Measurements from ENCODE around the gene GALNT10. TPM values are rescaled to one million over a fixed set of nuclear protein-coding genes. Genes with fewer than 3 reads are reported as not detected.

The GALNT10 gene
- total RNA-seq, 1 donor from 2014 or later, result 23.5 TPM

- DNase-seq (ENCODE audit: low read depth), result no peak
- TF ChIP-seq, protein P1, sequence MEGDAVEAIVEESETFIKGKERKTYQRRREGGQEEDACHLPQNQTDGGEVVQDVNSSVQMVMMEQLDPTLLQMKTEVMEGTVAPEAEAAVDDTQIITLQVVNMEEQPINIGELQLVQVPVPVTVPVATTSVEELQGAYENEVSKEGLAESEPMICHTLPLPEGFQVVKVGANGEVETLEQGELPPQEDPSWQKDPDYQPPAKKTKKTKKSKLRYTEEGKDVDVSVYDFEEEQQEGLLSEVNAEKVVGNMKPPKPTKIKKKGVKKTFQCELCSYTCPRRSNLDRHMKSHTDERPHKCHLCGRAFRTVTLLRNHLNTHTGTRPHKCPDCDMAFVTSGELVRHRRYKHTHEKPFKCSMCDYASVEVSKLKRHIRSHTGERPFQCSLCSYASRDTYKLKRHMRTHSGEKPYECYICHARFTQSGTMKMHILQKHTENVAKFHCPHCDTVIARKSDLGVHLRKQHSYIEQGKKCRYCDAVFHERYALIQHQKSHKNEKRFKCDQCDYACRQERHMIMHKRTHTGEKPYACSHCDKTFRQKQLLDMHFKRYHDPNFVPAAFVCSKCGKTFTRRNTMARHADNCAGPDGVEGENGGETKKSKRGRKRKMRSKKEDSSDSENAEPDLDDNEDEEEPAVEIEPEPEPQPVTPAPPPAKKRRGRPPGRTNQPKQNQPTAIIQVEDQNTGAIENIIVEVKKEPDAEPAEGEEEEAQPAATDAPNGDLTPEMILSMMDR (conservative IDR thresholded peaks at IDR 0.05; ENCODE audit: low read depth, low read length), result no peak
Measured at GRCh38 chr5:154205441-154206117, 15.0 kb downstream of the GALNT10 start.

DNA sequence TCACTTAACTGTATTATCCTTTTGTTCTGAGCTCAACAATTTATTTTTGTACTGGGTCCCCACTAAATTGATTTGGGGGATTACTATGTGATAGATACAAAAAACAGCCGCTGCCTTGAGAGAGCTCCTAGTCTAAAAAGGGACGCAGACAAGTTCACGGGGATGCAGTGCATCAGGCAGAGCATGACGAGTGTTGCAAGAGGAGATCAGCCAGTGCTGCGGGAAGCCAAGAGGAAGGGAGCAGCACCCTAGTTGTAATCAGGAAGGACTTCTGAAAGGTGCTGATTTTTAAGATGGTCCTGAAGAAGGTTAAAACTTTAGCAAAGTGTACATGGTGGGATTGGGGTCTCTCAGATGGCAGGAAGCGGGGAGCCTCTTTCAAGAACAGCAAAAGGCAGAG is 15.8 kb downstream of the GALNT10 start:
- no peak for DNase-seq (ENCODE audit: low read depth)
- H3K4me3 ChIP-seq (ENCODE audit: low read depth, low read length), result no peak overlapping the region
- TF ChIP-seq, protein P1 (conservative IDR thresholded peaks at IDR 0.05; ENCODE audit: low read depth, low read length), result no peak

More at GRCh38 chr5:154205441-154206117, 15.0 kb downstream of the GALNT10 start:
- no peak overlapping the region for H3K4me3 ChIP-seq (ENCODE audit: low read depth, low read length)

DNA sequence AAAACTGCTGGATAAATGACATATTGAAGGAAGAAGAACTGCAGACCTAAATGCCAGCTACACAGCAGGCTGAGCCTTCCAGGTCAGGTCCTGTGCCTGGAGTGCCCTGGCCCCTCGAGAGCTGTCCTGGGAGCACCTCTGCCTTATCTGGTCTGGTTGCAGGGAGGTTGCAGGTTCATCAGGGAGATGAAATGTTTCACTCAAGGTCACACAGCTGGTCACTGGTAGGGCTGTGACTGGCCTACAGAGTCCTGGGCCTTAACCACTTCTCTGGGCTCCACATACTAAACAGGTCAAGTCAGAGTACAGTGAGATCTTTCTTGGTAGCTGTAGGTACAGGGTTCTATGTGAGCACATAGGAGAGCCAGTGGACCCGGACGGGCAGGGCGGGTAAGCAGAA is 16.7 kb downstream of the GALNT10 start:
- no peak overlapping the region for H3K4me3 ChIP-seq (ENCODE audit: low read depth, low read length)
- no peak for DNase-seq (ENCODE audit: low read depth)
- TF ChIP-seq, protein P1 (conservative IDR thresholded peaks at IDR 0.05; ENCODE audit: low read depth, low read length), result no peak

DNA sequence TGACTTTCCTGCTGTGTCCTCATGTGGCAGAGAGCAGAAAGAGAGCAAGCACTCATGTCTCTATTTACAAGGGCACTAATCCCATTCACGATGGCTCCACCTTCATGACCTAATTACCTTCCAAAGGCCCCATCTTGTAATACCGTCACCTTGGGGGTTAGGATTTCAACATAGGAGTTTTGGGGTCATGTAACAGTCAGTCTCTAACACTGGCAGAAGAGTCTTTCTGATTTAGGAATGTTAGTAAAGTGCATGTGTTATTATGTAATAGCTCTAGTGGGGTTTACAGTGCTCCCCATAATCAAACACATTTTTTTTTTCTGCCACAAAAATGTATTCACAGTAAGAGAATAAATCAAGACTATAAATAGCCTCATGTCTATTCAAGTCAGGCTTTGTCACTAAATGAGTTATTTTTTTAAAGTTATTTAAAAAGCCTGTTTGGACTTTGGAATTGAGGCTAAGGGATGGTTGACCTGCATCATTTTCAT is 19.1 kb downstream of the GALNT10 start:
- no peak for DNase-seq (ENCODE audit: low read depth)
- TF ChIP-seq, protein P1 (conservative IDR thresholded peaks at IDR 0.05; ENCODE audit: low read depth, low read length), result no peak
- H3K4me3 ChIP-seq (ENCODE audit: low read depth, low read length), result no peak overlapping the region

GRCh38 chr5:154210163-154210562 is 19.6 kb downstream of the GALNT10 start:
- TF ChIP-seq, protein P1 (conservative IDR thresholded peaks at IDR 0.05; ENCODE audit: low read depth, low read length), result no peak
- no peak overlapping the region for H3K4me3 ChIP-seq (ENCODE audit: low read depth, low read length)
- DNase-seq (ENCODE audit: low read depth), result no peak

GRCh38 chr5:154211641-154212390 is 21.3 kb downstream of the GALNT10 start:
- no peak for DNase-seq (ENCODE audit: low read depth)
- TF ChIP-seq, protein P1 (conservative IDR thresholded peaks at IDR 0.05; ENCODE audit: low read depth, low read length), result no peak
- no peak overlapping the region for H3K4me3 ChIP-seq (ENCODE audit: low read depth, low read length)
